ENCODE data around the gene DAPK2.

GRCh38 chr15:64016257-64016656, 30.0 kb downstream of the DAPK2 start:
- no peak for TF ChIP-seq ZNF670 (CRISPR knock-in tag; IDR thresholded peaks at IDR 0.05; ENCODE audit: borderline replicate concordance)
- no peak for TF ChIP-seq ZFP1 (CRISPR knock-in tag; IDR thresholded peaks at IDR 0.05)
- TF ChIP-seq ZFX (CRISPR knock-in tag; IDR thresholded peaks at IDR 0.05; ENCODE audit: low read depth) = no peak
- no peak for TF ChIP-seq KLF9 (CRISPR knock-in tag; IDR thresholded peaks at IDR 0.05; ENCODE audit: low read depth)
- TF ChIP-seq CHD2 (IDR thresholded peaks at IDR 0.05; ENCODE audit: low read depth, low read length) = no peak

All from HepG2 (cell line).